ENCODE results near the gene MAN1C1. TPM values are rescaled to one million over a fixed set of nuclear protein-coding genes. Genes with fewer than 3 reads are reported as not detected.

Gene MAN1C1
- total and polyA plus RNA-seq, 10 of the 15 experiments (the other 5 are each of a cell fraction or from before 2014, with no cell fraction given), result 0.12 to 0.56 (median 0.22) TPM; not detected in 3

DNA sequence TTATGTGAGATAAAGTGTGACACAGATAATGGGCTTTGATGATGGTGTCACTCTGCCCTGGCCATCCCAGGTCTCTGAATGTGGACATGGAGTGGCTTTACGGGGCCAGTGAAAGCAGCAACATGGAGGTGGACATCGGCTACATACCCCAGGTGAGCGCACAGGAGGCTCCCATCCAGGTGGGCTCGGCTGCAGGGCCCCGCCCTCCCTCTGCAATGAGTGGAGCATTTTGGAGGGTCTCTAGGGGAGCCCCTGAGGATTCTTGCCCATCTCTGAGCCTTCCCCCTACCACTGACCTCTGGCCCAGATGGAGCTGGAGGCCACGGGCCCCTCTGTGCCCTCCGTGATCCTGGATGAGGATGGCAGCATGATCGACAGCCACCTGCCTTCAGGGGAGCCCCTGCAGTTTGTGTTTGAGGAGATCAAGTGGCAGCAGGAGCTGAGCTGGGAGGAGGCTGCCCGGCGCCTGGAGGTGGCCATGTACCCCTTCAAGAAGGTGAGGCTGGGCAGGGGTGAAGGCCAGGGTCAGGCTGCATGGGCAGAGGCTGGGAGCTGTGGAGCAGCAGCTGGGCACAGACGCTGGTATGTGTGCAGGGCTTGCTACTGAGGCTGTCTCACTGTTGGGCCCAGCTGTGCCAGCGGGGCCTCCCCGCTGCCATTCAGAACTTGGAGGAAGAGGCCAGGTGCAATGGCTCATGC lies 194.9 kb downstream of the MAN1C1 start:
- Histone ChIP-seq H3K4me3 (no peak overlapping the region), H3K4me1 (ENCODE audit: control insufficient read depth, insufficient read depth, low read length) (peaks cover 7% of the 10 kb centered on the region), H3K79me2 (ENCODE audit: control insufficient read depth, insufficient read depth, low read length) (no peaks in the 10 kb centered on the region), H3K36me3 (ENCODE audit: control insufficient read depth in 2 of 2, insufficient read depth in 2 of 2, low read length in 1 of 2) (no peaks in the 10 kb centered on the region), H3K27me3 (replicated peaks in 1 of 2; ENCODE audit: control insufficient read depth in 2 of 2, insufficient read depth in 2 of 2, low read length in 1 of 2) (no peaks in the 10 kb centered on the region), H4K20me1 (ENCODE audit: control insufficient read depth, insufficient read depth) (no peaks in the 10 kb centered on the region), H3K4me2 (ENCODE audit: control insufficient read depth, insufficient read depth) (no peak overlapping the region), H2AFZ (ENCODE audit: control insufficient read depth, low read depth, low read length) (no peak overlapping the region), H3K27ac (ENCODE audit: control insufficient read depth, insufficient read depth) (no peak overlapping the region), H3K9me3 (replicated peaks; ENCODE audit: control insufficient read depth, insufficient read depth, low read length) (no peaks in the 10 kb centered on the region), H3K9ac (ENCODE audit: control insufficient read depth, insufficient read depth, low read length) (no peak overlapping the region)
- in situ Hi-C loops (cut with MboI), result loop anchor here (5.0 to 25.0 kb wide), 2 partner anchors 399 to 574 kb away; partner anchors contain the start of gene RHCE
- ChIA-PET POLR2A (no interaction called here), CTCF (interaction anchor here (0.8 to 8.1 kb wide), 12 partner anchors 12 to 361 kb away, joined by 3 to 63 read pairs (median 7); partner anchors contain the start of gene SELENON), RAD21 (ENCODE audit: unreplicated experiment) (interaction anchor here (1.0 to 2.4 kb wide), 6 partner anchors 11 to 306 kb away, joined by 3 to 15 read pairs (median 6); partner anchors contain the start of gene SELENON), SMC1A (ENCODE audit: uncharacterized antibody, unreplicated experiment) (interaction anchor here (1.5 to 1.7 kb wide), 2 partner anchors 10 to 186 kb away, joined by 4 to 5 read pairs; partner anchors contain the start of gene PAFAH2)
- TF ChIP-seq, protein P1, sequence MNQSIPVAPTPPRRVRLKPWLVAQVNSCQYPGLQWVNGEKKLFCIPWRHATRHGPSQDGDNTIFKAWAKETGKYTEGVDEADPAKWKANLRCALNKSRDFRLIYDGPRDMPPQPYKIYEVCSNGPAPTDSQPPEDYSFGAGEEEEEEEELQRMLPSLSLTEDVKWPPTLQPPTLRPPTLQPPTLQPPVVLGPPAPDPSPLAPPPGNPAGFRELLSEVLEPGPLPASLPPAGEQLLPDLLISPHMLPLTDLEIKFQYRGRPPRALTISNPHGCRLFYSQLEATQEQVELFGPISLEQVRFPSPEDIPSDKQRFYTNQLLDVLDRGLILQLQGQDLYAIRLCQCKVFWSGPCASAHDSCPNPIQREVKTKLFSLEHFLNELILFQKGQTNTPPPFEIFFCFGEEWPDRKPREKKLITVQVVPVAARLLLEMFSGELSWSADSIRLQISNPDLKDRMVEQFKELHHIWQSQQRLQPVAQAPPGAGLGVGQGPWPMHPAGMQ (IDR thresholded peaks at IDR 0.05; ENCODE audit: borderline replicate concordance), result no peak
- no peak for TF ChIP-seq SMAD1 (IDR thresholded peaks at IDR 0.05; ENCODE audit: low read depth, partially characterized antibody)
- TF ChIP-seq NRF1 (conservative IDR thresholded peaks at IDR 0.05; ENCODE audit: low read depth, low read length), result no peak
- no peak for TF ChIP-seq SUPT20H (IDR thresholded peaks at IDR 0.05; ENCODE audit: borderline replicate concordance, control insufficient read depth, low read depth, low read length)
- TF ChIP-seq ZNF622 (IDR thresholded peaks at IDR 0.05), result no peak
- no peak for TF ChIP-seq BHLHE40 (IDR thresholded peaks at IDR 0.05; ENCODE audit: borderline replicate concordance in 1 of 2, low read depth in 2 of 2, low read length in 1 of 2)
- TF ChIP-seq CBX3 (IDR thresholded peaks at IDR 0.05; ENCODE audit: borderline replicate concordance, low read depth), result no peak
- no peak for TF ChIP-seq PML (IDR thresholded peaks at IDR 0.05; ENCODE audit: low read length)
- no peak for TF ChIP-seq RCOR1 (conservative IDR thresholded peaks at IDR 0.05; ENCODE audit: low read depth, low read length)
- no peak for TF ChIP-seq NBN (IDR thresholded peaks at IDR 0.05)
- FAIRE-seq (no peak), DNase-seq (ENCODE audit: low read depth, low spot score) (no peak), ATAC-seq (no peak)
- WGBS (ENCODE audit: insufficient coverage, insufficient replicate concordance, low lambda C conversion rate, missing lambda C conversion rate), result 40% methylated on average over 13 of the region's 13 CpGs
- intact Hi-C loops (cut with micrococcal nuclease; ENCODE audit: unreplicated experiment), result loop anchor here (1.0 to 5.0 kb wide), 2 partner anchors 289 to 308 kb away; no protein-coding TSS in a partner anchor
- no TSS peak for BruUV-seq (replicated peaks)

Data from GM12878 (cell line).